ENCODE results near the gene ZNF775.

- no peak for TF ChIP-seq CTCF (IDR thresholded peaks at IDR 0.05)
- TF ChIP-seq EZH2 (IDR thresholded peaks at IDR 0.05) = no peak
- no peak for TF ChIP-seq EZH2phosphoT487 (IDR thresholded peaks at IDR 0.05)
Observed at GRCh38 chr7:150400788-150401423, 21.8 kb downstream of the ZNF775 start.
